BLaER1 (cell line): Measurements from ENCODE around the gene STEAP3.

Source experiments
- H3K27ac ChIP-seq: shearing (Covaris generic); formaldehyde crosslinking; 2 replicates; pipeline ENCODE4 v1.8.1; 2022
- H3K27me3 ChIP-seq: shearing (Covaris generic); formaldehyde crosslinking; 2 replicates; pipeline ENCODE4 v1.8.1; 2022
- H3K36me3 ChIP-seq: shearing (Covaris generic); formaldehyde crosslinking; 2 replicates; pipeline ENCODE4 v1.8.1; 2022
- H3K4me1 ChIP-seq: shearing (Covaris generic); formaldehyde crosslinking; 2 replicates; pipeline ENCODE4 v1.8.1; 2022
- H3K4me2 ChIP-seq: shearing (Covaris generic); formaldehyde crosslinking; 2 replicates; pipeline ENCODE4 v1.8.1; 2022
- H3K4me3 ChIP-seq: shearing (Covaris generic); formaldehyde crosslinking; 2 replicates; pipeline ENCODE4 v1.8.1; 2022
- H3K9ac ChIP-seq: shearing (Covaris generic); formaldehyde crosslinking; 2 replicates; pipeline ENCODE4 v1.8.1; 2022
- H3K9me3 ChIP-seq: shearing (Covaris generic); formaldehyde crosslinking; 2 replicates; pipeline ENCODE4 v1.8.1; 2022
- H4K20me1 ChIP-seq: shearing (Covaris generic); formaldehyde crosslinking; 2 replicates; pipeline ENCODE4 v1.8.1; 2022
- Cebpa-rat ChIP-seq: shearing (Covaris generic); IDR thresholded peaks from 2 replicates; pipeline ENCODE4 v1.8.1; 2022

The STEAP3 gene

DNA sequence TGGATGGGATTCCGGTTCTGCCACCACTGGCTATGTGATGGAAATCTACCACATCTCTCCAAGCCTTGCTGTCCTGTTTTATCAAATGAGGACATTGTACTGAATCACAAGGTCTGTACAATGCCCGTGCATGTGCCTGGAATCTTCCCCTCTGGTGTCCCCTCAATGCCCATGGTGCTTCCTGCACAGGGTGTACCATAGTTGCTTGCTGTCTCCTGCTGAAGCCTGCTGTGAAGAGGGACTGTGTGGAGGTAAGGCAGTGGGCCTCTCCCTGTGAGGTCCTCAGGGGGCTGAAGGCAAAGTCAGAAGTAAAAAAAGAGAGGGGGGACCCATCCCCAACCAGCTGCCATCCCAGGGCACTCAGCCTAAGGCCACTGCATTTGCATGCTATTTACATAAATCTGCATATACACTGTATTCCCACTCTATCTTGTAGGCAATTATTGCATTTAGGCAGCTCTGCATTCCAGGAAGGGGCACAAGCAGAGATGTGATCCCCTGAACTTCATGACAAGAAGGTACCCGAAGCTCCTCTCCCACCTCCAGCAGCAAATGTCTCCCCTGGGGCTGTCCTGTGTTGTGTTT lies 9.1 kb upstream of the STEAP3 start:
- Histone ChIP-seq H3K27me3 (no peaks in the 10 kb centered on the region), H3K36me3 (no peaks in the 10 kb centered on the region), H3K27ac (no peak overlapping the region), H3K9ac (no peak overlapping the region), H3K4me1 (peaks cover 9% of the 10 kb centered on the region), H3K4me2 (no peak overlapping the region), H3K4me3 (no peak overlapping the region), H4K20me1 (no peaks in the 10 kb centered on the region), H3K9me3 (no peaks in the 10 kb centered on the region)
- no peak for TF ChIP-seq Cebpa-rat

DNA sequence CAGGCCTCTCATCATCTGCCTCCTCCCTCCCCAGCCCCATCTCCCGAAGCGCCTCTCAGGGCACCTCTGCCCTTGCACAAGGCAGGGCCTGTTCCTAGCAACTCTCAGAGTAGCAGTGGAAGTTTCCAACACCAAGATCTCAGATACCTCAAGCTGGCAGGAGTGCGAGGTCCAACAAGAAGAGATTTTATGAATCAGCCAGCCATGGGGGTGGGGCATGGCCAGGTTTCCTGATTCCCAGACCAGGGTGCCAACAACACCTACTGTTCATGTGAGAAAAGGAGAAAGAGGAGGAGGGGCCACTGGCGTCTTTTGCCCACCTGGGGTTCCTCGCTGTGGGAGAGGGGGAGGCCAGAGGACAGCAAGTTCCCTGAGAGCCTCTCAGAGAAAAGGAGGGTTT lies 6.6 kb upstream of the STEAP3 start:
- Histone ChIP-seq H4K20me1 (no peaks in the 10 kb centered on the region), H3K4me3 (no peak overlapping the region), H3K4me1 (peaks cover 9% of the 10 kb centered on the region), H3K9ac (no peak overlapping the region), H3K4me2 (no peak overlapping the region), H3K27ac (no peak overlapping the region), H3K36me3 (no peaks in the 10 kb centered on the region), H3K27me3 (no peaks in the 10 kb centered on the region), H3K9me3 (no peaks in the 10 kb centered on the region)
- TF ChIP-seq Cebpa-rat: no peak

DNA sequence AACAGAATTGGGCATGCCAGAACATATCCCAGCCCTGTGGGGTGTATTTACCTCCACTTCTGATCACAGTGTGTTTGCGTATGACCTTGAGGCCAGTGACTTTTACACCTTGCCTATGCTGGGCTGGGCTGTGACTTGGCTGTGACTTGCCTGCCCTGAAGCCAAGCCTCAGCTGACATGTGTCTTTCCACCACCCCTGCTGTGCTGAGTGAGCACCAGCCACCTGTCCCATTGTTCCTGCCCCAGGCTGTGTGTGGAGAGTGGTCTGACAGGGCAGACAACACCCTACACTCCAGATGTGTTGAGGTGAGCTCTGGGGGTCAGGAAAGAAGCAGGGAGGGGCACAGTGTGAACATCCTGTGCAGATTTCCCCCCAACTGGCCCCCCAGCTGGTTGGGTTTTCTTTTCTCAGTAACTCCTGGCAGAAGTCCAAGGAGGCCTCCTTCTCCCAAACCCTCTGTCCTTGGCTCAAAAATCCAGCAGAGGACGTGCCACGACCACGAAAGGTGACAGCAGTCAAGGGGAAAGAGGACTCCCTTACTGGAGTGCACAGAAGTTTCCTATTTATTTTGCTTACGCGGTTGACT lies 5.1 kb upstream of the STEAP3 start:
- H3K27ac ChIP-seq: no peak overlapping the region
- no peak for TF ChIP-seq Cebpa-rat
- 0 out of 2 replicates have a peak overlapping the region, but pooled peaks have one; percentile 21 for H3K4me2 ChIP-seq
- no peak overlapping the region; the same call in 1 of the 2 replicates for H3K9ac ChIP-seq
- H3K36me3 ChIP-seq: no peaks in the 10 kb centered on the region
- H3K4me1 ChIP-seq: peaks cover 17% of the 10 kb centered on the region
- H3K27me3 ChIP-seq: no peaks in the 10 kb centered on the region
- no peaks in the 10 kb centered on the region for H3K9me3 ChIP-seq
- no peaks in the 10 kb centered on the region for H4K20me1 ChIP-seq
- H3K4me3 ChIP-seq: no peak overlapping the region

DNA sequence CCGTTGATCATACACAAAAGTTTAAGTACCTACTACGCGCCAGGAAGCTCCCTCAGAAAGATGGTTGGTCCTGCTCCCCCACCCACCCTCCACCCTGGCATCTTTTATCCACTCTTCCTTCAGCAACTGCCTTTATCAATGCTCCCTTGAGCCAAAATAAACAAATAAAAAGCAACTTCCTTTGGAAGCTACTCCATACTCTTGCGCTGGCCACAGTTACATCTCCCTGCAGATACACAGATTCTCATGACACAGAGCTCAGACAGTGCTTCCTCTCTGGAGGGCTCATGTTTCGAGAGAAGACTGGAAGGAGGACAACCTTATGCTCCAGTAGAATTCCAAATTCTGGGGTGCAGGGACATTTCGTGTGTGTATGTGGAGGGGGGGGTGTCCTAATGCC lies 3.8 kb upstream of the STEAP3 start:
- Histone ChIP-seq H3K4me3 (no peak overlapping the region), H3K4me2 (no peak overlapping the region), H4K20me1 (no peaks in the 10 kb centered on the region), H3K9me3 (no peaks in the 10 kb centered on the region), H3K36me3 (no peaks in the 10 kb centered on the region), H3K4me1 (peaks cover 28% of the 10 kb centered on the region), H3K9ac (no peak overlapping the region), H3K27me3 (no peaks in the 10 kb centered on the region), H3K27ac (no peak overlapping the region)
- TF ChIP-seq Cebpa-rat: no peak

DNA sequence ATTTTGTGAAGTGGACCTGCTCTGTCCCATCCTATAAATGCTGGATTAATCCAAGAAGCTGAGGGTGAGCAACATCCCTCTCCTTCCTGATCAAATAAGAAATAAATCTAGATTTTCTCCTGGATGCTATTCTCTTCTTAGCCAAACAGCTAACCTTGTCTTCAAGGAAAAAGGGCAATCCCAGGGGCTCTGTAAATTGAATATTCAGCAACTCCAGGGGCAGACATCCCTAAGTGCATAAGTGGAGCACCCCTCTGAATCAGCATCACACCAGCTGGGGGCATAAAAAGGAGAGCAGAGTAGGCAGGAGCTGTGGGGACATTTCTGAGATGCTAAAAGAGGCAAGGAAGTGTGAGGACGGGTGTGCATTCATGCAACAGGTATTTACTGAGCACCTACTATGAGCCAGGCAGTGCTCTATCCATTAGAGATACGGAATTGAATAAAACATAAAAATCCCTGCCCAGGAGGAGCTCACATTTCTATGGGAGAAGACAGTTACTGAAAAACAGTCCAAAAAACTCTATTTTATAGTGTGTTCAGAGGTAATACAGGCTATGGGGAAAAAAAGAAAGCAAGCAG lies 2.8 kb upstream of the STEAP3 start:
- H3K27me3 ChIP-seq: no peaks in the 10 kb centered on the region
- no peaks in the 10 kb centered on the region for H3K36me3 ChIP-seq
- H3K9ac ChIP-seq: no peak overlapping the region
- H3K27ac ChIP-seq: no peak overlapping the region
- no peaks in the 10 kb centered on the region for H4K20me1 ChIP-seq
- TF ChIP-seq Cebpa-rat: no peak
- no peak overlapping the region for H3K4me3 ChIP-seq
- H3K9me3 ChIP-seq: no peaks in the 10 kb centered on the region
- H3K4me2 ChIP-seq: no peak overlapping the region
- H3K4me1 ChIP-seq: peaks cover 29% of the 10 kb centered on the region

DNA sequence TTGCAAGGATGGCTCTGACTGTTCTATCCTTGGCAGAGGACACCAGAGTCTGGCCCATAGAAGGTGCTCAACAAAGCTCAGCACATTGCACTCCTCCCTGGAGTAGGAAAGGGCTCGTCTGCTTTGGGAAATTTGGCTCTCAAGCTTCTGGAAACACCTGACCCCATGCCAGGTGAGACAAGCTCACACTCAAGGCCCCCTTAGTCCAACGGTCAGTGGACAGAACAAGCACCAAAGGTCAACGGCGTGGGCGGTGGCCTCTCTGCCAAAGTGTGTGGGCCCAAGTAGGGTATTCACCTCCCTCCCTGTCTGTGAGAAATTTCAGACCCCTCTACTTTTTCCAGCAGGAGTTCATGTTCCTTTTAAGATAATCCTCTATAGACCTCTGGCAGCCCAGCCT lies 2.0 kb upstream of the STEAP3 start:
- Histone ChIP-seq H3K9ac (no peak overlapping the region), H3K36me3 (no peaks in the 10 kb centered on the region), H3K4me2 (no peak overlapping the region), H3K4me1 (peaks cover 29% of the 10 kb centered on the region), H4K20me1 (no peaks in the 10 kb centered on the region), H3K27ac (no peak overlapping the region), H3K4me3 (no peak overlapping the region), H3K9me3 (no peaks in the 10 kb centered on the region), H3K27me3 (no peaks in the 10 kb centered on the region)
- no peak for TF ChIP-seq Cebpa-rat

DNA sequence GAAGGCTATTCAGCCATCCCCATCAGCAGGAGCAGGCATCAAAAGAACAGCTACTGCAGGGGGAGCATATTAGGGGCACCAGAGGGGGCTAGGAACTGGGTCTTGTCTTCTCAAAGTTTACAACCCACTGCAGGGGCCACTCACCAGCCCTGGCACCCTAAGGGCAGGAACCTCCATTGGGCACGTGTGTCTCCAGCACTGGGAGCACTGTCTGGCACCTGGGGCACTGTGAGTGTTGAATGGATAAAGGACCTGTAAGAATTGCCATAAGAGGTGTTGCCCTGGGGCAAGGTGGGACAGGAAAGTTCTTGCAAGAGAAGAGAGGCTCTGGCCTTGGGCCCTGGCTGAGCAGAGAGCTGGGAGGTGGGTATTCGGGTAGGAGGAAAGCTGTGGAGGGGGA lies 1.4 kb upstream of the STEAP3 start:
- no peak overlapping the region for H3K4me2 ChIP-seq
- no peaks in the 10 kb centered on the region for H3K9me3 ChIP-seq
- TF ChIP-seq Cebpa-rat: no peak

DNA sequence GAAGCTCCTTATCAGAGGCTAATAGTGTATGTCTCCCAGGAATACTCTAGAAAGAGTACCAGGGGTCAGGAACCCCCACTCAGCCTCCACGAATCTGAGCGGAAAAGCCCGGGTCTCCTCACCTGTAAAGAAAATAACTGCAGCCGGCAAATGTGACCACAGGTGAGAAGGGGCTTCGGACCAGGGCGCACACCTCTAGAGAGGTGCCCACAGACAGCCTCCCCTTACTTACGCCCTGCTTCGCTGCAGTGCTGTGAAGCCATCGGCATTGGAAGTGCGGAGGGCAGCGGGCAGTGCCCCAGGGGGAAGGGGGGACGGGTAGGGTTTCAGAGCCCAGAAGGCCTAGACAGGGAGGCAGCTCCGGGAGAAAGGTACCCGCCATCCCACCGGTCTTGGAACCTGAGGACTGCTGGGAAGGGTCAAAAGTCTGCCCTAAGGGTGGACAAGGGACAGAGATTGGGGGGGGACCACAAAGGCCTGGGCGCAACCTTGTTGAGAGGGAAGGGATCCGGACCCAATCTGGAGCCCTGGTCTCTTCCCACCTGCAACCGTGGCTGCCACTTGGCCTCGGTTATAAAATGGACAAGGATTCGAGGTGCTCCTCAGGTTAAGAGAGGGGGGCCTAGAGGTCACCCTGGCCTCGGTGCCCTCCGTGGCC lies 642 bp upstream of the STEAP3 start:
- peaks cover 29% of the 10 kb centered on the region for H3K4me1 ChIP-seq
- H3K4me2 ChIP-seq: peak overlapping the region; percentile 99
- peak overlapping the region; percentile 81 for H3K4me3 ChIP-seq
- H3K9me3 ChIP-seq: no peaks in the 10 kb centered on the region
- no peaks in the 10 kb centered on the region for H3K36me3 ChIP-seq
- peak overlapping the region; percentile 84 for H3K27ac ChIP-seq
- no peaks in the 10 kb centered on the region for H3K27me3 ChIP-seq
- peak overlapping the region; percentile 81 for H3K9ac ChIP-seq
- no peaks in the 10 kb centered on the region for H4K20me1 ChIP-seq
- TF ChIP-seq Cebpa-rat: no peak

More for the DNA sequence above, 1.4 kb upstream of the STEAP3 start:
- no peak overlapping the region for H3K4me3 ChIP-seq
- no peaks in the 10 kb centered on the region for H3K27me3 ChIP-seq
- peaks cover 29% of the 10 kb centered on the region for H3K4me1 ChIP-seq
- no peaks in the 10 kb centered on the region for H4K20me1 ChIP-seq
- no peak overlapping the region for H3K27ac ChIP-seq
- H3K9ac ChIP-seq: no peak overlapping the region
- no peaks in the 10 kb centered on the region for H3K36me3 ChIP-seq

DNA sequence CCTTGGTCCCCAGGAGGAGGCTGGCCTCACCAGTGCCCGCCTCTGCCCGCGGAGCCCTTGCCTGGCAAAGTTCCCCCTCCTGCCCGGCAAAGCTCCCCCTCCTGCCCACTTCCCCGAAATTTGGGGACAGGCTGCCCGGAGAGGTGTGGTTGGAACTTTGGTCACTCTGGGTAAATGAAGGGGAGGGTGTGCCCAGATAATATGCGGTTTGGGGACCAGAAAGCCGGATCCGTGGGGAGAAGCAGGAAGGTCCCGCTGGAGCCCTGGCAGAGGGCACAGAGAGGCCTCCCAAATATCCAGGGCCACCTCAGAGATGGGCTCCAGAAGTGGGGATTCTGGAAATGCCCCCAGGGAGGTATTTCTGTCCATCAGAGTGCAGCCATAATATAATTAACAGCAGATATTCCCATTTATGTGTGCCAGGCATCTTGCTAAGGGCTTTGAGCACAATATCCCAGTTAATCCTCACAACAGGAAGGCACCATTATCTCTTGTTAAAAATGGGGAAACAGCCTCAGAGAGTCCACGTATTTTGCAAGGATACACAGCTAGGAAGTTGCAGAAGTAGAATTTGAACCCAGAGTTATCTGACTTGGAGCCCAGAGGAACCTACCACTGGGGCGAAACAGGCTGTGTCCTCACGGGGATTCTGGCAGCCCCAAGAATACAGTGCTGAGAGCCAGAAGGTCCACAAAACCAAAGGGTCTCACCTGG lies 914 bp downstream of the STEAP3 start:
- Histone ChIP-seq H3K4me1 (peaks cover 21% of the 10 kb centered on the region), H3K27me3 (no peaks in the 10 kb centered on the region), H3K27ac (peak overlapping the region; percentile 84), H4K20me1 (no peaks in the 10 kb centered on the region), H3K4me3 (peak overlapping the region; percentile 81), H3K9ac (peak overlapping the region; percentile 81), H3K9me3 (no peaks in the 10 kb centered on the region), H3K36me3 (no peaks in the 10 kb centered on the region), H3K4me2 (peak overlapping the region; percentile 99)
- TF ChIP-seq Cebpa-rat: no peak
